NCI-H2227 (cell line): Measurements from ENCODE around the gene CDCP2.
"Not testable (repeated sequence)": the region's sequence is repeated elsewhere in the genome, so short reads cannot be mapped to it uniquely, and the experiment has no call there.

Source experiments
- DNase-seq: peaks from one replicate; lab custom pipeline; 2025; ENCODE audit not compliant: unreplicated experiment; lab: John Stamatoyannopoulos, UW

CDCP2 gene

DNA sequence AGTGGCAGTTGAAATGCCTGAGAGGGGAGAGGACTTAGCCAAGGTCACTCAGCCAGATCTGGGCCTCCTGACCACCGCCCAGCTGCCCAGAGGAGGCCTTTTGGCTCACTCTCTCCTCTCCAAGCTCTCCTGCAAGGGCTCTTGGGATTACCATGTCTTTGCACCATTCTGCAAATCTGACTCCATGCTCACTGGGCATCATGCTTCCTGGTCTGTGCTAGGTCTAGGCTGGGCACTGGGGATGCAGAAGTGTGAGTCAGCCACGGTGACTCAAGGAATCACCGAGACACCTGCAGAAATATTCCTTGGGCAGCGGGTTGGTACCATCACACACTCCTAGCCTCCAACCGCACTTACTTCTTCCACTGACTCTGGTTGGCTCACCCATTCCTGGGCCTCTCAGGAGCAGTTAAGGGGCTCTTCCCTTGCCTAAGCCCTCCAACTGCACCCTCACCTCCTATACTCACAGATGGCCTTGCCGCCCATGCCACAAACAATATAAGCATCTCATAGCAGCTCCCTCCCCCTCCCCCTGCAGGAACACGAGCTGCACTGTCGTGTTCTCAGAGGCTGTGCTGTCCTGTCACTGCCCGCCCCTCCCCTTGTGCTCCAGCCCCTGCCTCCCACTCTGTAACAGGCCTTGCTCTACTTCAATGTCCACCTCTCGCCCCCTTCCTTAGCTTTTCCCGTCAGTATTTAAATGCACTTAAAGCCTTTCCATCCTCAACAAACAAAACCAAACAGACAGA is 34.8 kb downstream of the CDCP2 start:
- peak; percentile 44 for DNase-seq

DNA sequence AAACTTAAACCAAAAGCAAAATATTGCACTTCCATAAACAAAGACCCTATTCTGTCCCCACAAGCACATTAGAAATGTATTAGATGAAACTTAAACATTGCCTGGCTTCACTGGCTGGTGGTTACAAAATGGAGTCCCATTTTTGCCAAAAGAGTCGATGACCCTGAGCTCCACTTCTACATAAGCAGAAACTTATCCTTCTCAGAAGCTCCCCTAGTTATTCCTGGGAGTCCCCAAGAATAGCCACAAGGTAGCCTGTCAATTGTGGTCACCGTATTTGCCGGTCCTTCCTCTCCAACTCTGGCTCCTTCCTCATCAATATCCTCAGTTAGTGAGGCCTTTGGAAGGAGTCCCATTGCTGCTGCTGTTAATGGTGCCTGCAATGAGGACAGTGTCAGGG is 37.3 kb downstream of the CDCP2 start:
- no peak for DNase-seq

DNA sequence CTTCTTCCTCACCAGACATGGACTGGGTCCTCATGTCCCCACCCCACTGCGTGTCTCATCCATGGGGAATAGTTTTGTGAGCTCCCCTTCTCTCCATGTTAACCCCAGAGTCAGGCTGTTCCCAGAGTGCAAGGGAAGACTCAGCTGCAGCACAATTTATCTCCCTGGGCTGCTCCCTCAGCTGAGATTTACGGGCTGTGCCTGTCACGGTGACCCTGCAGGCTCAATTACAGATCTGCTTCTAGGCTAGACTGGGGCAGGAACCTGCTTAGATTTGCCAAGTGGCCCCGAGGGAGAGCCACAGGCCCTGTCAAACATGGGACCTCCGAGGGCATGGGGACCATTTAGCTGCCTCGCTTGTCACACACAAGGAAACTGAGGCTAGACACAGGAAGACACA is 37.8 kb downstream of the CDCP2 start:
- peak; percentile 20 for DNase-seq

DNA sequence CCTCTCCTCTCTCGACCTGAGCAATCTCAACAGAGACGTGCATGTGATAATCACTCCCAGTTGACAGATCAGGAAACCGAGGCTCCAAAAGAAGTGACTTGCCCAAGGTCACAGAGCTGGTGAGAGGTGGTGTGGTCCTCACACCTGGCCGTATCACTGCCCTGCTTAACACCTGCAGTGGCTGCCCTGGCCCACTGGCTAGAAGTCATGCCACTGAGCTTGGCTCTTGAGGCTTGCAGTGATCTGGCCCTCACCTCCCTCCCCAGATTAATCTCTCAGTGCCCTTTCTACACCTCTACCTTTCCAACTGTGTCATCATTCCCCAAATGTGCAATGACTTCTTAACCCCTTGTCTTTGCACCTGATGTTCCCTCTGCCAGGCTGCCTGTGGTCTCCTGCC is 38.8 kb downstream of the CDCP2 start:
- no peak for DNase-seq

GRCh38 chr1:54112705-54113368 is 40.0 kb downstream of the CDCP2 start:
- DNase-seq = no peak

GRCh38 chr1:54112027-54112426 is 40.8 kb downstream of the CDCP2 start:
- no peak for DNase-seq

- no peak for DNase-seq
These were observed 41.2 kb downstream of the CDCP2 start for GRCh38 chr1:54111624-54112023.

DNA sequence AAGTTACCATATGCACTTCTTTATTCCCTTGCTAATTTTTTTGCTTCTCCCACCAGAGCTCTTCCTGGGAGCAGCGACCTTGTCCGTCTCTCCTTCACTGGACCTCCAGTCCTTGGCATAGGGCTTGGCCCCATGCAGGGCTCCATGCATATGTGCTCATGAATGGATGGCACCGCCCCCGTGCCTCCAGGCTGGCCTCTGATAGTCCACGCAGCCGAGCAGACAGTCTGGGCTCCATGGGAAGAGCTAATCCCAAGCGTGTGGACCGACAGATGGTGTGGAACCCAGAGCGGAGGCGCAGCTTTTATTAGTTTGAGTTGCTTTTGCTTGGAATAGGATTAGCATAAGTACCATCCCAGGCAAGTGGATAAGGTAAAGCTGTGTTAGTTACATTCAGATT is 41.8 kb downstream of the CDCP2 start:
- DNase-seq = no peak

GRCh38 chr1:54109129-54110090 is 43.4 kb downstream of the CDCP2 start:
- no peak for DNase-seq

GRCh38 chr1:54108156-54108555 is 44.6 kb downstream of the CDCP2 start:
- no peak for DNase-seq

DNA sequence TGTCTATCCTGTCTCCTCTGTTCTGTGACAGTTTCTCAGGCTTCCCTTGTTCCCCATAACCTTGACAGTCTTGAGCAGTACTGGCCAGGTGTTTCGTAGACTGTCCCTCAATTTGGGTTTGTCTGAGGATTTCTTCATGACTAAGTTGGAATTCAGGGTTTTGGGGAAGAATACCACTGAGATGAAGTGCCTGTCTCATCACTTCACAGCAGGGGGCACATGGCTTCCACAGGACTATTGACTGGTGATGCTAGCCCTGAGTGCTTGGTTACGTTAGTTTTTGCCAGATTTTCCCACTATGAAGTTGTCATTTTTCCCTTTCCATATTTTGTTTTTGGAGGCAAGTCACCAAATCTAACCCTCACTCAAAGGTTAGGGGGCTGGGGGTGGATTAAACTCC is 45.7 kb downstream of the CDCP2 start:
- DNase-seq = peak; percentile 18

GRCh38 chr1:54105736-54106269 is 47.0 kb downstream of the CDCP2 start:
- no peak for DNase-seq

DNA sequence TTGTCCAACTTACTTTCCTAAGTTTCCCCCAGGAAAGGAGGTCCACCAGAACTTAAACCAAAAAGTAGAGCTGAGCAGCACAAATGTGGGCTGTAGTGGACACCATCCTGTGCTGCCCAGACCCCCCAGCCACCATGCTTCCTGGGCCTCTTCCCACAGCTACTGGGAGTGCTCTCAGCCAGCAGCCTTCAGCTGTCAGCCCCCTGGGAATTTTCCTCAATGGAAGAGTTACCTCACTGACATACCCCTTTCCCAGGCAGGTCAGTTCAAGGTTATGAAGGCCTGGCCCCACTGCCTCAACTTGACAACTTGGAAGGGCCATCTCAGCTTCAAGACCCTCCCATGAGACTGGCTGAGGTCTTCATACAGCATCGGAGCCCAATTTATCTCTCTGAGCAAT is 47.7 kb downstream of the CDCP2 start:
- no peak for DNase-seq

DNA sequence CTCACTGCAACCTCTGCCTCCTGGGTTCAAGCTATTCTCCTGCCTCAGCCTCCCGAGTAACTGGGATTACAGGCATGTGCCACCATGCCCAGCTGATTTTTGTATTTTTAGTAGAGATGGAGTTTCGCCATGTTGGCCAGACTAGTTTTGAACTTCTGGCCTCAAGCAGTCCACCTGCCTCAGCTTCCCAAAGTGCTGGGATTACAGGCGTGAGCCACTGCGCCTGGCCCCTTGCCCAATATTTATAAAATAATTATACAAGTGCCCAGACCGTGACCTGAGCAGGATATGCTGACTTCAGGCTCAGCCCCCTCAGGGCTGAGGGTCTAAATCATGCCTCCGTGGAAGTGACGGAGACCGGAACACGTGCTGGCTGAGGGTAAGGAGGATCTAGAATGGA is 48.2 kb downstream of the CDCP2 start:
- not testable (repeated sequence) for DNase-seq

GRCh38 chr1:54103414-54103813 is 49.4 kb downstream of the CDCP2 start:
- no peak for DNase-seq

DNA sequence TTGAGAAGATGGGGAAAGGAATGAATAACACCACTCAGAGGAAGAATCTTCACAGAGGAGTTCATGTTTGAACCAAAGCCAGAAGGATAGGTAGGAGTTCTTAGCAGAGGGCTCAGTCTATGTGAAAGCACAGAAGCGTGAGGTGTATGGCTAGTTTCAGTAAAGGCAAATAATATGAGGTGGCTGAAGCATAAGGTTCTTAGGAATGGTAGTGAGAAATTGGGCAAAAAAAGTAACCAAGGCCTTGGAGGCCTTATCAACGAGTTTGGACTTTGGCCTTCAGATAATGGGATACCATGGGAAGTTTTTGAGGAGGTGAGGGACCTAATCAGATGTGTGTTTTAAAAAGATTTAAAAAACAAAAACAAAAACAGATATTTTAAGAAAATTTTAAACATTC is 52.3 kb downstream of the CDCP2 start:
- DNase-seq = no peak

DNA sequence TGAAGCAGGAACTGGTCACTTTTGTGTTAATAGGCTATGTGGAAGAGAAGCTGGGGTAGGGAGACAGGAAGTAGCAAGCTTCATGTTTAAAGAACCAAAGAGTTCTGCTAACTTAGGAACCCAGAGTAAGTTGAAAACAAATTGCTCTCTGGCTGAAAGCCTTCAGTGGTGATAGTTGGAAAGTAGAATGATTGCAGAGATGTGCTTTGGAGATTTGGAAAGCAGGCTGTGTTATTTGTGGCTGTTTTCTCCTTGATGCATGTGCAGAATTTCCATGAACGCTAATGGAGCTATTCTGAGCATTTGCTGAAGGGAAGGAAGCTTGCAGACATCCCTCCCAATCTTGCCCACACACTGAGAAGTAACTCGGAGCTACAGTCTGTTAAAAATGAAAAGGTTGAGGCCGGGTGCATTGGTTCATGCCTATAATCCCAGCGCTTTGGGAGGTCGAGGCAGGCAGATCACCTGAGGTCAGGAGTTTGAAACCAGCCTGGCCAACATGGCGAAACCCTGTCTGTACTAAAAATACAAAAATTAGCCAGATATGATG is 53.7 kb downstream of the CDCP2 start:
- DNase-seq = no peak

DNA sequence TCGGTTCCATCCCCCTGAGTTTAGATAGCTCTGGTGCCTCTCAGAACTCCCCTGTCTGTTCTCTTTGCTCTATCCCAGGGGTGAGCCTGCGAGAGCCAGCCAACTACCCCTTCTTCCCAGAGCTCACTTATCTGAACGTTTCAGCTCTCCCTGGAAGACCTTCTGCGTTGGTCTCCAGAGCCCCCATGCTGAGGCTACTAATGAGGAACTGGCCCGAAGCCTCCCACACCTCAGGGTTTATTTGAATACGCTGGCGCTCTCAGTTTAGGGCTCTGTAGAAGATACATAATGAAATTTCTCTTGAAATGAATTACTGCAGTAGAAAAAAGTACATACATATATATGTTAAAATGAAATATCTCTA is 55.9 kb downstream of the CDCP2 start:
- DNase-seq = no peak

GRCh38 chr1:54096227-54096876 is 56.4 kb downstream of the CDCP2 start:
- no peak for DNase-seq

DNA sequence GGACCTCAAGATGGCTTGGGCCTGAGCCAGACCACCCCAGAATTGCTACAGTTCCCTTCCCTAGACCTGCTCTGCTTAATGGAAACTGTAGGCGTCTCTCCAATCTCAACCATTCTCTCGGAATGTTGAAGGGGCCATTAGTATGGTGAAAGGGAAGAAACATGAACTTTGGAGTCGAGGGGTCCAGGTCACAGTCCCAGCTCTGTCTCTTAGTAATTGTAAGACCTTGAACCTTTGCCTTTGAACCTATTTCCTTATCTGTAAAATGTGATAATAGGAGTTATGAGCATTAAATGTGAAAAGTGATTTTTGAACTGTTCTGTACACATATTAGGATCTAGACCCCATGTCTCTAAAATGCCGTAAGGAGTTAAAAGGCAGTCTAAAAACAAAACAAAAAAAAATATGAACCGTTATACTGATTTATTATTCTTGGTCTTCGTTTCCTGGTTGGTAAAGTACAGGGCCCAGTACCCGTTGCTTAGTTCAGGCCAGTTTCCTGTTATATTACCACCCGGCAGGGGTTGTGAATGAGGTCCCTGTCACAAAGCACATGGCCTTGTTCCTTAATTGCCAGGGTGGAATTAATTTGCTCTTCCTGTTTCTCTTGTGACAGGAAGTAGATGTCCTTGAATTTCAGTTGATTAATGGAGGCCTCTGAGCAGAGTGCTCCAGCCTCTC is 57.1 kb downstream of the CDCP2 start:
- DNase-seq = no peak
